Pancreas (tissue), 10 donors: ENCODE data around the gene KIAA0825. TPM values are rescaled to one million over a fixed set of nuclear protein-coding genes. Genes with fewer than 3 reads are reported as not detected.
"Not testable (repeated sequence)": the region's sequence is repeated elsewhere in the genome, so short reads cannot be mapped to it uniquely, and the experiment has no call there.

ENCODE experiments used
- ATAC-seq, 4 donors: fragments of 200-7000 bp; cut with Tn5 transposase; one replicate each; pipeline versions ENCODE4 v1.8.0 to v1.9.1; 2020; ENCODE audit warnings: mild to moderate bottlenecking in 4 of 4, moderate library complexity in 4 of 4
- DNase-seq, 6 donors: peaks; one replicate each; pipeline ENCODE4 v3.0.0-alpha.2; 2020
- FAIRE-seq: peaks from 2 replicates; lab custom pipeline; 2012; peaks lifted over from hg19 to GRCh38; lab: Jason Lieb, UNC
- H3K27ac ChIP-seq, 4 donors: fragments of 200-600 bp; sonication (generic); 1 replicate in 3 of 4; 2 replicates in 1 of 4; pipeline versions ENCODE4 v1.5.0 to v1.8.0; 2020
- H3K27me3 ChIP-seq, 4 donors: fragments of 200-600 bp; one replicate each; pipeline ENCODE4 v1.8.0; 2021
- H3K36me3 ChIP-seq, 3 donors: fragments of 200-600 bp; sonication (generic) in 1 of 3; one replicate each; pipeline versions ENCODE4 v1.5.0 to v1.8.0; 2020 to 2021
- H3K4me1 ChIP-seq, 3 donors: fragments of 200-600 bp; one replicate each; pipeline ENCODE4 v1.8.0; 2021
- H3K4me3 ChIP-seq, 4 donors: fragments of 200-600 bp; sonication (generic) in 2 of 4; one replicate each; pipeline versions ENCODE4 v1.5.0 to v1.8.0; 2020 to 2021
- H3K9me3 ChIP-seq, 4 donors: fragments of 200-600 bp; one replicate each; pipeline ENCODE4 v1.8.0; 2021
- WGBS, 2 donors: extraction: QIAGEN DNeasy Blood & Tissue Kit; methylation state at CpG; one replicate each; pipeline ENCODE4 v1.1.7; 2013; 5-methylcytosine and 5-hydroxymethylcytosine counted together
- intact Hi-C, 3 donors: fragments of 100-400 bp; cut with DNase I; formaldehyde crosslinking; loops; one replicate each; pipeline versions ENCODE4 v1.11.1 to v1.14.2; 2022
- polyA plus RNA-seq, 2 donors: library from polyadenylated mRNA; stranded (reverse); fragments of 200-250 nt; gene quantifications; one replicate each; pipeline ENCODE4 v1.2.3, GENCODE V29; 2013
- total RNA-seq, 6 donors: library from RNA; stranded (reverse); fragmentation: NEBNext Ultra II Directional in 4 of 6; extraction: Animal tissue kit (Norgen Biotek cat#: 25700) in 4 of 6; gene quantifications; one replicate each; pipeline versions ENCODE4 v1.2.1 to v1.2.4, GENCODE V29; 2021 to 2023
- TF ChIP-seq, protein P1 (sequence below), 4 donors: fragments of 200-600 bp; sonication (generic) in 3 of 4; IDR thresholded peaks; one replicate each; pipeline versions ENCODE4 v1.5.0 to v1.8.0; 2021; ENCODE audit warnings: antibody characterized with exemption in 4 of 4
- donor health status: healthy with polysubstance abuse.
- donor health status: DM: no; HTN: no; CAD: no; lungs with moderate emphysema.
- donor health status: DM: no; HTN: no; CAD: no.
- donor health status: control.
- donor health status: control.
- donor health status: Bipolar disorder and iron deficiency.
- donor health status: DM: yes; HTN: yes; CAD: no.
- donor health status: DM: no; HTN: no; CAD: no.
- donor health status: DM: no; HTN: no; CAD: no.
- donor health status: DM: yes; HTN: yes; CAD: no.

The KIAA0825 gene
- total and polyA plus RNA-seq, 8 donors: 0.33 to 3.1 (median 2.0) TPM

- H3K27me3 ChIP-seq: no peaks in the 10 kb centered on the region
- no peaks in the 10 kb centered on the region for H3K36me3 ChIP-seq
- no peaks in the 10 kb centered on the region for H3K9me3 ChIP-seq
- FAIRE-seq (no peak), ATAC-seq (no peak), DNase-seq (no peak)
- no peak overlapping the region for H3K27ac ChIP-seq
- intact Hi-C loops: no loop called here
- no peaks in the 10 kb centered on the region for H3K4me1 ChIP-seq
- TF ChIP-seq, protein P1, sequence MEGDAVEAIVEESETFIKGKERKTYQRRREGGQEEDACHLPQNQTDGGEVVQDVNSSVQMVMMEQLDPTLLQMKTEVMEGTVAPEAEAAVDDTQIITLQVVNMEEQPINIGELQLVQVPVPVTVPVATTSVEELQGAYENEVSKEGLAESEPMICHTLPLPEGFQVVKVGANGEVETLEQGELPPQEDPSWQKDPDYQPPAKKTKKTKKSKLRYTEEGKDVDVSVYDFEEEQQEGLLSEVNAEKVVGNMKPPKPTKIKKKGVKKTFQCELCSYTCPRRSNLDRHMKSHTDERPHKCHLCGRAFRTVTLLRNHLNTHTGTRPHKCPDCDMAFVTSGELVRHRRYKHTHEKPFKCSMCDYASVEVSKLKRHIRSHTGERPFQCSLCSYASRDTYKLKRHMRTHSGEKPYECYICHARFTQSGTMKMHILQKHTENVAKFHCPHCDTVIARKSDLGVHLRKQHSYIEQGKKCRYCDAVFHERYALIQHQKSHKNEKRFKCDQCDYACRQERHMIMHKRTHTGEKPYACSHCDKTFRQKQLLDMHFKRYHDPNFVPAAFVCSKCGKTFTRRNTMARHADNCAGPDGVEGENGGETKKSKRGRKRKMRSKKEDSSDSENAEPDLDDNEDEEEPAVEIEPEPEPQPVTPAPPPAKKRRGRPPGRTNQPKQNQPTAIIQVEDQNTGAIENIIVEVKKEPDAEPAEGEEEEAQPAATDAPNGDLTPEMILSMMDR (IDR thresholded peaks at IDR 0.05): no peak
- no peak overlapping the region for H3K4me3 ChIP-seq
- 90 to 94% methylated on average over 7 of the region's 7 CpGs for WGBS, 2 donors
Observed at GRCh38 chr5:94595281-94595840, 23.0 kb downstream of the KIAA0825 start.

DNA sequence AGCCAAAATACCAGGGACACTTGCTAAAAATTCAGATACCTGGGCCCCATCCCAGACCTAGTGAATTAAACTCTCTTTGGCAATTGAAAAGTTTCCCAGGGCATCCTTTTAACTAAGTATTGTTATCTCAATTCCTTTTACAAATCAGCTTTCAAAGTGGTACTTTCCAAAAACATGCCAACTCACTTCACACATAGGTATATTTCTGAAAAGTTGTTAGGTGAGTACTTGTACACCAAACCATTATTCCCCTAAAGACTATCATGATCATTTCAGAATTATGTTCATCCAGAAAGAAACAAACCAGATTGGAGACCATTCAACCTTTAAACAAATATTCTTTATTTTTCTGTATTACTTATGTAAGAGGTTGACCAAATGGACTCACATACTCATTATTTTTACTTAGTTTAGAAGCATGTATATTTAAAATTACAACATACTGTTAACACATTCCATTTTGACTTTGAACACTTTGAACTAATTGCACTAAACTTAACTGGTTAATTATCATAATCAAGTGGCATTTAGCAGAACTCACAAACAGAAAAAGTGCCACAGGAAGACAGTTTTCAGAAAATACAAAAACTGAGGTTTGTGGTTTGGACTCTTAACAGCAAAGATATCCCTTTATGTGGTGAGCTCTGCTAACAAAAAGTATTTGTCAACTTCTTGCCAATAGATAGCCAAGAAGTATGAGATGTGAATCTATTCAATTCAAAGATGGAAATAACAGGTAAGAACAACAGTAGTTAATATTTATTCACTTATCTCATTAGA, 40.7 kb downstream of the KIAA0825 start:
- Histone ChIP-seq H3K27me3 (no peaks in the 10 kb centered on the region), H3K4me3 (no peak overlapping the region), H3K4me1 (no peaks in the 10 kb centered on the region), H3K9me3 (no peaks in the 10 kb centered on the region), H3K27ac (no peak overlapping the region), H3K36me3 (no peaks in the 10 kb centered on the region)
- no peak for DNase-seq
- TF ChIP-seq, protein P1 (IDR thresholded peaks at IDR 0.05): no peak
- intact Hi-C loops: no loop called here
- no peak for ATAC-seq
- FAIRE-seq: no peak

- no peak for DNase-seq
- WGBS, 2 donors: 84 to 90% methylated on average over 4 of the region's 4 CpGs
- ATAC-seq: no peak
- Histone ChIP-seq H3K4me1 (no peaks in the 10 kb centered on the region), H3K9me3 (no peaks in the 10 kb centered on the region), H3K27me3 (no peaks in the 10 kb centered on the region), H3K36me3 (no peaks in the 10 kb centered on the region), H3K4me3 (no peak overlapping the region), H3K27ac (no peak overlapping the region)
- no peak for FAIRE-seq
- intact Hi-C loops: no loop called here
- TF ChIP-seq, protein P1 (IDR thresholded peaks at IDR 0.05): no peak
Observed at GRCh38 chr5:94575196-94575595, 43.2 kb downstream of the KIAA0825 start.

GRCh38 chr5:94573349-94573748, 45.1 kb downstream of the KIAA0825 start:
- H3K4me3 ChIP-seq, FAIRE-seq, H3K27ac ChIP-seq, H3K4me1 ChIP-seq, H3K9me3 ChIP-seq, DNase-seq, intact Hi-C loops, H3K36me3 ChIP-seq, H3K27me3 ChIP-seq, ATAC-seq: not testable (repeated sequence)
- WGBS, 2 donors: 88 to 95% methylated on average over 1 of the region's 1 CpG

- no peak for FAIRE-seq
Observed at GRCh38 chr5:94571415-94571814, 47.0 kb downstream of the KIAA0825 start.

More at GRCh38 chr5:94571415-94571814, 47.0 kb downstream of the KIAA0825 start:
- no peaks in the 10 kb centered on the region for H3K4me1 ChIP-seq
- DNase-seq (no peak), ATAC-seq (no peak)
- no peaks in the 10 kb centered on the region for H3K36me3 ChIP-seq
- H3K27ac ChIP-seq: no peak overlapping the region
- intact Hi-C loops: no loop called here
- H3K4me3 ChIP-seq: no peak overlapping the region
- TF ChIP-seq, protein P1 (IDR thresholded peaks at IDR 0.05): no peak
- no peaks in the 10 kb centered on the region for H3K9me3 ChIP-seq
- H3K27me3 ChIP-seq: no peaks in the 10 kb centered on the region
